HEK293 (cell line): ENCODE data around the gene MALAT1.

Experiments
- BCL11A ChIP-seq: fragments of 450-650 bp; formaldehyde crosslinking; IDR thresholded peaks from 2 replicates; pipeline ENCODE4 v1.5.1; 2016; ENCODE audit warnings: low read depth, missing biosample characterization, missing genetic modification characterization
- EGR2 ChIP-seq: fragments of 450-650 bp; formaldehyde crosslinking; IDR thresholded peaks from 2 replicates; pipeline ENCODE4 v1.5.1; 2016; ENCODE audit warnings: low read depth, missing biosample characterization, missing genetic modification characterization
- ELK4 ChIP-seq: IDR thresholded peaks from 2 replicates; pipeline ENCODE4 v1.6.1; 2011; ENCODE audit warnings: mild to moderate bottlenecking, low read depth, low read length, borderline replicate concordance
- GFI1B ChIP-seq: fragments of 450-650 bp; formaldehyde crosslinking; IDR thresholded peaks from 2 replicates; pipeline ENCODE4 v1.5.1; 2016; ENCODE audit warnings: missing biosample characterization, missing genetic modification characterization
- KLF1 ChIP-seq: fragments of 450-650 bp; formaldehyde crosslinking; IDR thresholded peaks from 2 replicates; pipeline ENCODE4 v1.5.1; 2016; ENCODE audit warnings: missing biosample characterization, missing genetic modification characterization
- KLF10 ChIP-seq: fragments of 450-650 bp; IDR thresholded peaks from 2 replicates; pipeline ENCODE4 v1.5.1; 2018; ENCODE audit warnings: missing biosample characterization, mild to moderate bottlenecking, missing genetic modification characterization
- KLF16 ChIP-seq: fragments of 450-650 bp; formaldehyde crosslinking; IDR thresholded peaks from 2 replicates; pipeline ENCODE4 v1.5.1; 2017; ENCODE audit warnings: missing biosample characterization, missing genetic modification characterization
- KLF7 ChIP-seq: fragments of 450-650 bp; formaldehyde crosslinking; IDR thresholded peaks from 2 replicates; pipeline ENCODE4 v1.5.1; 2016; ENCODE audit warnings: missing biosample characterization, missing genetic modification characterization, borderline replicate concordance
- SALL2 ChIP-seq: fragments of 450-650 bp; formaldehyde crosslinking; IDR thresholded peaks from 2 replicates; pipeline ENCODE4 v1.5.0; 2017; ENCODE audit warnings: missing biosample characterization, mild to moderate bottlenecking, missing genetic modification characterization, borderline replicate concordance
- SCRT2 ChIP-seq: fragments of 450-650 bp; formaldehyde crosslinking; IDR thresholded peaks from 2 replicates; pipeline ENCODE4 v1.5.1; 2016; ENCODE audit warnings: missing biosample characterization, missing genetic modification characterization
- TSHZ1 ChIP-seq: fragments of 450-650 bp; formaldehyde crosslinking; IDR thresholded peaks from 2 replicates; pipeline ENCODE4 v1.5.1; 2016; ENCODE audit warnings: missing biosample characterization, missing genetic modification characterization, borderline replicate concordance
- ZBTB7A ChIP-seq: fragments of 450-650 bp; formaldehyde crosslinking; IDR thresholded peaks from 2 replicates; pipeline ENCODE4 v1.5.1; 2016; ENCODE audit warnings: low read depth, missing biosample characterization, missing genetic modification characterization
- ZFHX2 ChIP-seq: fragments of 450-650 bp; formaldehyde crosslinking; conservative IDR thresholded peaks from 2 replicates; pipeline ENCODE4 v1.5.1; 2016; ENCODE audit warnings: missing biosample characterization, missing genetic modification characterization
- ZFP69B ChIP-seq: fragments of 450-650 bp; formaldehyde crosslinking; IDR thresholded peaks from 2 replicates; pipeline ENCODE4 v1.5.1; 2016; ENCODE audit warnings: missing biosample characterization, missing genetic modification characterization
- ZNF10 ChIP-seq: fragments of 450-650 bp; formaldehyde crosslinking; IDR thresholded peaks from 2 replicates; pipeline ENCODE4 v1.5.1; 2017; ENCODE audit warnings: missing biosample characterization, missing genetic modification characterization
- ZNF132 ChIP-seq: fragments of 450-650 bp; formaldehyde crosslinking; IDR thresholded peaks from 2 replicates; pipeline ENCODE4 v1.5.1; 2017; ENCODE audit warnings: missing biosample characterization, missing genetic modification characterization, borderline replicate concordance
- ZNF133 ChIP-seq: fragments of 450-650 bp; formaldehyde crosslinking; IDR thresholded peaks from 2 replicates; pipeline ENCODE4 v1.5.1; 2016; ENCODE audit warnings: missing biosample characterization, missing genetic modification characterization
- ZNF174 ChIP-seq: fragments of 450-650 bp; formaldehyde crosslinking; IDR thresholded peaks from 2 replicates; pipeline ENCODE4 v1.5.0; 2017; ENCODE audit warnings: missing biosample characterization, mild to moderate bottlenecking, missing genetic modification characterization
- ZNF202 ChIP-seq: fragments of 450-650 bp; formaldehyde crosslinking; IDR thresholded peaks from 2 replicates; pipeline ENCODE4 v1.5.1; 2016; ENCODE audit warnings: missing biosample characterization, missing genetic modification characterization, borderline replicate concordance
- ZNF324 ChIP-seq: fragments of 450-650 bp; formaldehyde crosslinking; IDR thresholded peaks from 2 replicates; pipeline ENCODE4 v1.5.1; 2016; ENCODE audit warnings: missing biosample characterization, missing genetic modification characterization
- ZNF341 ChIP-seq: fragments of 450-650 bp; formaldehyde crosslinking; IDR thresholded peaks from 2 replicates; pipeline ENCODE4; 2016; ENCODE audit warnings: low read depth, missing biosample characterization, missing genetic modification characterization
- ZNF366 ChIP-seq: fragments of 450-650 bp; formaldehyde crosslinking; conservative IDR thresholded peaks from 2 replicates; pipeline ENCODE4 v1.5.1; 2016; ENCODE audit warnings: missing biosample characterization, missing genetic modification characterization
- ZNF394 ChIP-seq: fragments of 450-650 bp; formaldehyde crosslinking; IDR thresholded peaks from 2 replicates; pipeline ENCODE4 v1.5.1; 2016; ENCODE audit warnings: missing biosample characterization, missing genetic modification characterization, mild to moderate bottlenecking, moderate library complexity, borderline replicate concordance
- ZNF433 ChIP-seq: fragments of 450-650 bp; formaldehyde crosslinking; IDR thresholded peaks from 2 replicates; pipeline ENCODE4 v1.5.1; 2016; ENCODE audit warnings: missing biosample characterization, missing genetic modification characterization, low read depth
- ZNF600 ChIP-seq: fragments of 450-650 bp; formaldehyde crosslinking; IDR thresholded peaks from 2 replicates; pipeline ENCODE4 v1.5.1; 2016; ENCODE audit warnings: missing biosample characterization, missing genetic modification characterization
- ZNF624 ChIP-seq: fragments of 450-650 bp; formaldehyde crosslinking; IDR thresholded peaks from 2 replicates; pipeline ENCODE4 v1.5.1; 2017; ENCODE audit warnings: missing biosample characterization, missing genetic modification characterization
- ZNF707 ChIP-seq: fragments of 450-650 bp; formaldehyde crosslinking; IDR thresholded peaks from 2 replicates; pipeline ENCODE4 v1.5.1; 2016; ENCODE audit warnings: missing biosample characterization, missing genetic modification characterization
- ZNF837 ChIP-seq: fragments of 450-650 bp; formaldehyde crosslinking; IDR thresholded peaks from 2 replicates; pipeline ENCODE4 v1.5.1; 2016; ENCODE audit warnings: missing biosample characterization, missing genetic modification characterization
- ZSCAN18 ChIP-seq: fragments of 450-650 bp; formaldehyde crosslinking; IDR thresholded peaks from 2 replicates; pipeline ENCODE4 v1.5.1; 2016; ENCODE audit warnings: missing biosample characterization, missing genetic modification characterization
- ZSCAN30 ChIP-seq: fragments of 450-650 bp; IDR thresholded peaks from 2 replicates; pipeline ENCODE4 v1.5.1; 2018; ENCODE audit warnings: missing biosample characterization, mild to moderate bottlenecking, missing genetic modification characterization, moderate library complexity
- TF ChIP-seq, protein P1 (sequence below): fragments of 450-650 bp; formaldehyde crosslinking; IDR thresholded peaks from 2 replicates; pipeline ENCODE4 v1.5.1; 2017; ENCODE audit warnings: missing biosample characterization, missing genetic modification characterization

The MALAT1 gene

DNA sequence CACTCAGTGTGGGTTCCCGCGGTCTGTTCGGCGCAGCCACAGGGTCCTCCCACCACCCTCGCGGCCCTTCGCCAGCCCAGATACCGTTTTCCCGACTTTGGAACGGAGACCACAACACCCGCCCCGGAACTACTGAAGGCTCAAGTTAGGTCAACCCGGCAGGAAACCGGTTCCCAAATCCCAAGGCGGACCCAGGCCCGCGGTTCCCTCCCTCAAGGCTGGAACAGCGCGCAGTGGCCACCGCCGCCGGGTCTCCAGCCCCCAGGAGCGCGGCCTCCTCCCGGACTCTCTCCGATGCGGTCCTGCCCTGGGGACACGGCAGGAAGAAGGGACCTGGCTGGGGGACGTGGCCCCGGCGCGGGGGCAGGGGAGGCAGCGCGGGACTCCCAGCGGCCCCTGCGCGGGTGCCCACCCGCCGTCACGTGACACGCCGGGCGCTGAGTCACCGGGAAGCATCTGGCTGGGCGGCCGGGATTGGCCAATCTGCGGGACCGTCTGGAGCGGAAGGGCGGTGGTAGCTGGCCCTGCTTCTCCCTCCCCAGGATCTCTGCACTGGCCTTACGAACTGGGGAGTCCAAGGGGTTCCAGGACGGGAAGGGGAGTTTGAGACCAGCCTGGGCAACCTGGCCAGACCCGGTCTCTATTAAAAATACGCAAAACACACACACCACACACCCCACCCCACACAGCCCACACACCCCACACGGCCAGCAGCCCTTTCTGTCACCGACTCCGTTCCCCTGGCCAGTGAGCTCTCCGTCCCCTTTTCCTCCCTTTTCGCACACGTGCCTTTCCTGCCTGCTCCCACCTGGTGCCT, 21.5 kb upstream of the MALAT1 start (continued):
- TF ChIP-seq ZNF324 (tag by site-specific recombination) (no peak), ZNF10 (tag by site-specific recombination) (no peak), ZNF174 (tag by site-specific recombination) (no peak), ZNF202 (tag by site-specific recombination) (peak; percentile 89), ZNF366 (tag by site-specific recombination) (0 out of 2 replicates have a peak, but pooled peaks have one; percentile 23), ZNF133 (tag by site-specific recombination) (no peak), ZNF433 (tag by site-specific recombination) (no peak), KLF7 (tag by site-specific recombination) (peak; percentile 65), ZNF624 (no peak), TSHZ1 (tag by site-specific recombination) (no peak; the same call in 1 of the 2 replicates), ZBTB7A (no peak; the same call in none of the 2 replicates), ZSCAN30 (no peak), BCL11A (tag by site-specific recombination) (0 out of 2 replicates have a peak, but pooled peaks have one; percentile 49), ZNF837 (tag by site-specific recombination) (no peak), EGR2 (peak; percentile 41), GFI1B (tag by site-specific recombination) (no peak), ZNF707 (no peak), ZNF394 (tag by site-specific recombination) (peak; percentile 98), ZFP69B (tag by site-specific recombination) (0 out of 2 replicates have a peak, but pooled peaks have one; percentile 28), ZFHX2 (tag by site-specific recombination) (peak; percentile 77), SCRT2 (tag by site-specific recombination) (no peak), ZNF132 (tag by site-specific recombination) (no peak), ZNF600 (tag by site-specific recombination) (peak; percentile 63; the same call in 1 of the 2 replicates), SALL2 (tag by site-specific recombination) (no peak), ELK4 (no peak), ZNF341 (peak; percentile 60), ZSCAN18 (tag by site-specific recombination) (0 out of 2 replicates have a peak, but pooled peaks have one; percentile 69), KLF1 (tag by site-specific recombination) (peak; percentile 71; the same call in 1 of the 2 replicates), KLF16 (0 out of 2 replicates have a peak, but pooled peaks have one; percentile 14), KLF10 (tag by site-specific recombination) (peak; percentile 50; the same call in 1 of the 2 replicates)
- TF ChIP-seq, protein P1, sequence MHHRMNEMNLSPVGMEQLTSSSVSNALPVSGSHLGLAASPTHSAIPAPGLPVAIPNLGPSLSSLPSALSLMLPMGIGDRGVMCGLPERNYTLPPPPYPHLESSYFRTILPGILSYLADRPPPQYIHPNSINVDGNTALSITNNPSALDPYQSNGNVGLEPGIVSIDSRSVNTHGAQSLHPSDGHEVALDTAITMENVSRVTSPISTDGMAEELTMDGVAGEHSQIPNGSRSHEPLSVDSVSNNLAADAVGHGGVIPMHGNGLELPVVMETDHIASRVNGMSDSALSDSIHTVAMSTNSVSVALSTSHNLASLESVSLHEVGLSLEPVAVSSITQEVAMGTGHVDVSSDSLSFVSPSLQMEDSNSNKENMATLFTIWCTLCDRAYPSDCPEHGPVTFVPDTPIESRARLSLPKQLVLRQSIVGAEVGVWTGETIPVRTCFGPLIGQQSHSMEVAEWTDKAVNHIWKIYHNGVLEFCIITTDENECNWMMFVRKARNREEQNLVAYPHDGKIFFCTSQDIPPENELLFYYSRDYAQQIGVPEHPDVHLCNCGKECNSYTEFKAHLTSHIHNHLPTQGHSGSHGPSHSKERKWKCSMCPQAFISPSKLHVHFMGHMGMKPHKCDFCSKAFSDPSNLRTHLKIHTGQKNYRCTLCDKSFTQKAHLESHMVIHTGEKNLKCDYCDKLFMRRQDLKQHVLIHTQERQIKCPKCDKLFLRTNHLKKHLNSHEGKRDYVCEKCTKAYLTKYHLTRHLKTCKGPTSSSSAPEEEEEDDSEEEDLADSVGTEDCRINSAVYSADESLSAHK (tag by site-specific recombination): no peak; the same call in 1 of the 2 replicates
